ENCODE measurements around the gene PLEKHH2.

- TF ChIP-seq EZH2phosphoT487 (IDR thresholded peaks at IDR 0.05; ENCODE audit: insufficient read depth, low read depth) (no peak), EZH2 (IDR thresholded peaks at IDR 0.05; ENCODE audit: insufficient read depth, poor library complexity, severe bottlenecking) (no peak)
Measured at GRCh38 chr2:43787895-43788294, 150.8 kb downstream of the PLEKHH2 start.
